H7 (cell line): Measurements from ENCODE around the gene PERM1. TPM values are rescaled to one million over a fixed set of nuclear protein-coding genes. Genes with fewer than 3 reads are reported as not detected.

Source experiments
- DNase-seq: peaks from one replicate; pipeline ENCODE4 v3.0.0; 2012
- H3K27me3 ChIP-seq: 2 replicates; pipeline ENCODE4 v1.6.0; 2011; ENCODE audit warnings: mild to moderate bottlenecking, low read length; ENCODE audit not compliant: control insufficient read depth, insufficient read depth
- H3K36me3 ChIP-seq: replicated peaks from 2 replicates; pipeline ENCODE4 v1.5.1; 2011; ENCODE audit warnings: low read length; ENCODE audit not compliant: control insufficient read depth, insufficient read depth
- H3K4me3 ChIP-seq: 2 replicates; pipeline ENCODE4 v1.5.1; 2011; ENCODE audit warnings: low read depth, mild to moderate bottlenecking, control low read depth, low read length, moderate library complexity; ENCODE audit not compliant: insufficient read depth
- total RNA-seq: library from RNA; depleted of rRNA; stranded (reverse); fragments of >200 nt; shearing (Covaris generic); gene quantifications from 2 replicates; pipeline ENCODE4 v1.2.3, GENCODE V29; 2014

Gene PERM1
- total RNA-seq, 1 experiment from 2014 or later = not detected

DNA sequence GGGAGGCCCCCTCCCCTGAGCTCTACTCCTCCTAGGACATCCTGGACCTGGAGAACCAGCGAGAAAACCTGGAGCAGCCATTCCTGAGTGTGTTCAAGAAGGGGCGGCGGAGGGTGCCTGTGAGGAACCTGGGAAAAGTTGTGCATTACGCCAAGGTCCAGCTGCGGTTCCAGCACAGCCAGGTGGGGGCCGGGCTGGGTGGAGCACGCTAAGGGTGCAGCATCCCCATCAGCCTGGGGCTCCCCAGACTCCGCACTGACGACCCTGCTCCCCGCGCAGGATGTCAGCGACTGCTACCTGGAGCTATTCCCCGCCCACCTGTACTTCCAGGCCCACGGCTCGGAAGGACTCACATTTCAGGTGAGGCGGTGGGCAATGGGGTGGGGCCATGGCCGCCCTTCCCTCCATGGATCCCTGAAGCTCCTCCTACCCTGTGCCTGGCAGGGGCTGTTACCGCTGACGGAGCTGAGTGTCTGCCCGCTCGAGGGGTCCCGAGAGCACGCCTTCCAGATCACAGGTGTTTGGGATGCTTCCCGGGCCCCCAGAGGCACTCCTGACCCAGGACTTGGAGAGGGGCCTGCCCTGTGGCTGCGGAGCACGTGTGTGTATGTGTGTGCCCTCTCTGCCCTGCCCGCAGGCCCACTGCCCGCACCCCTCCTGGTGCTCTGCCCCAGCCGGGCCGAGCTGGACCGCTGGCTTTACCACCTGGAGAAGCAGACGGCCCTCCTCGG is 11.5 kb downstream of the PERM1 start:
- peaks cover 21% of the 10 kb centered on the region for H3K27me3 ChIP-seq
- H3K4me3 ChIP-seq = no peak overlapping the region
- H3K36me3 ChIP-seq = no peaks in the 10 kb centered on the region
- DNase-seq = peak; percentile 88

DNA sequence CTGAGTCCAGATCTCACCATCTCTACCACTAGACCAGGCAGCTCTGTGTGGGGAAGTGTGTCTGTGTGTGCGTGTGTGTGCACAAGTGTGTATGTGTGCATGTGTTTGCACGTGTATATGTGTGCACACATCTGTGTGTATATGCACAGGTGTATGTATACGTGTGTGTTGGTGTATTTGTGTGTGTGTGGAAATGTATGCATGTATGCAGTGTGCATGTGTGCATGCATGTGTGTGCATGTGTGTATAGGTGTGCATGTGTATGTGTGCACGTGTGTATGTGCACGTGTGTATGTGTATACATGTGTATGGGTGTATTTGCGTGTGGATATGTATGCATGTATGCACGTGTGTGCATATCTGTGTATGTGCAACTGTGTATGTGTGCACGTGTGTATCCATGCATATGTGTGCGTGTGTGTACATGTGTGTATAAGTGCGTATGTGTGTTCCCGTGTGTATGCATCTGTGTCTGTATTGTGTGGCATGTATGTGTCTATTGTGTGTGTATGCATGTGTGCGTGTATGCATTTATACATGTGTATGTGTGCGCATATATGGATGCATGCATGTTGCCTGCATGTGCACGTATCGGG is 12.5 kb downstream of the PERM1 start:
- Histone ChIP-seq H3K27me3 (peaks cover 21% of the 10 kb centered on the region), H3K36me3 (no peaks in the 10 kb centered on the region), H3K4me3 (no peak overlapping the region)
- no peak for DNase-seq

DNA sequence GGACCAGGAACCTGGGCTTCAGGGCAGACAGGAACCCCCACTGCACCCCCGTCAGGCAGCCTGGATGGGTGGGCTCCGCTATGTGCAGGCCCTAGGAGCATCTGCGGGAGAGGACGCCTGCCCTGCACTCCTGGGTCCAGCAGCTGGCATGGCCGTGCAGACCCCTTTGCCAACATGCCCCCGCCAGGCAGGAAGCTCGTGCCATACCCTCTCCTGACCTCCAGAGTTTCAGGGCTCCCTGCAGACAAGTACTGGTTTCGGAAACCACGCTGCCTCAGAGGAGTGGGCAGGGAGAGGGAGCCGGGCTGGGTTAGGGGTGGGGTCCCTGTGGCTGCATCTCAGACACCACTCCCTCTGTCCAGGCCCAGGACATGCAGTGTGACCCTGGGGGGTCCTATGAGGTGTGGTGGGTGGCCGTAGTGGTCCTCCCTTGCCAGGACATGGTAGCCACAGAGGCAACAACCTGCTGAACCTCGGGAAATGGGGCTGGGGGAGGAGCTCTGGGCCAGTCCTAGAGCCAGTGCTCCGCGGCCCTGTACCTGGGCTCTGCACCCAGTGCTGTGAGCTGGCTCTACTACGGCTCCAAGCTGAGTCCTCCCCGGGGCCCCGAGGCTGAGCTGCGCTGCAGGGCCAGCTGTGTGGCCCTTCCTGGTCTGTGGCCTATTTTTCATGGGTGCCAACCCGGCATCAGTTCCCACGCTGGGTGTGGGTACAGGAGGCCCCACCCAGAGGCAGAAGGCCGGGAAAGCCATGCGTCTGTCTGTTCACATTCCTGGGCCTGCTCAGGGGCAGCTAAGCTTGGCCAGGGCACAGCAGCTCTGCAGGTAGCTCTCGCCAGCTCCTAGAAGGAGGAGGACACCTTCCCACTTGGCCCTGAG is 14.2 kb downstream of the PERM1 start:
- no peak overlapping the region for H3K4me3 ChIP-seq
- H3K27me3 ChIP-seq = peaks cover 21% of the 10 kb centered on the region
- H3K36me3 ChIP-seq = no peaks in the 10 kb centered on the region; the same call in 1 of the 2 replicates
- DNase-seq = no peak

DNA sequence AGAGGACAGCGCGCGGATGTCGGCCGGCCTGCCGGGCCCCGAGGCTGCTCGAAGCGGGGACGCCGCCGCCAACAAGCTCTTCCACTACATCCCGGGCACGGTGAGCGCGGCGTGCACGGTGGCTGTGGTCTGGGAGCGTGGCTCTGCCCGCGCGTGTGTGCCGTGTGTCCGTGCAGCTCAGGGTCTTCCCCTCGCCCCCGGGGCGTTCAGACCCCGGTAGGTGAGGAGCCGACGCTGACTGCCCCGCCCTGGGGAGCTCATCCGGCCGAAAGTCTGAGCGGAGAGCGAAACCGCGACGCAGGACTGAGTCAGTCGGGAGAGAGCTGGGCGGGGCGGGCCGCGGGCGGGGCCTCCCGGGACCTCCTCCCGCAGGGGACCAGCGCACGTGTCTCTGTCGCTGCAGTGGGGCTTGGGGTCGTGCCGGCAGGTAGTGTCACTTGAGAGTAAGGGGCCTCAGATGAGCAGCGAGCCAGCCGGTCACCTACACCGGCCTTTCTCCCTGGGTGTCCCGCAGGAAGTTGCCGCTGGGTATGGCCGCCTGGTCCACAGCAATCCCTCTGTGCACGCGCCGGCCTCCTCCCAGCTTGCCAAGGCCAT is 15.1 kb downstream of the PERM1 start:
- Histone ChIP-seq H3K27me3 (peaks cover 21% of the 10 kb centered on the region), H3K4me3 (peak overlapping the region; percentile 64), H3K36me3 (no peaks in the 10 kb centered on the region; the same call in 1 of the 2 replicates)
- DNase-seq = peak; percentile 95

DNA sequence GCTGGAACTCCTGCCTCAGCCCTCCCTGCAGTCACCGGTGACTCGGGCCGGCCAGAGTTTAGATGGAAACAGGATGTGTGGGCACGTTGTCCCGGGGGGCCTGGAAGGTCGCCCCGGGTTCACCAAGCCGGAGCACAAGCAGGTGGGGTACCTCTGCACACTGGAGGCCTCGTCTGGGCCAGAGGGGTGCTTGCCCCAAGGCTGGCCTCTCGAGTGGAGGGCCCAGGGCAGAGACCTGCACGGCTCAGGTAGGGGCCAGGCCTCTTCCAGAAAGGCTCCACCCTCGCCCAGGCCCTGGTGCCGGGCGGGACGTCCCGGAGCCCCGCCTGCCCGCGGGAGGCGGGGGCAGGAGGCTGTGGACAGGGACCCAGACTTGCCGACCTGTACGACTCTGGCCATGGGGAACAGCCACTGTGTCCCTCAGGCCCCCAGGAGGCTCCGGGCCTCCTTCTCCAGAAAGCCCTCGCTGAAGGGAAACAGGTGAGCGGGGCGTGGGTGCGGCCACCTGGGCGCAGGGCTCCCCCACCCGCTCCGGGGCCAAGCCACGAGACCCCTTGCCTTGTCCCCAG is 15.7 kb downstream of the PERM1 start, which contains the start of gene PLEKHN1:
Gene PLEKHN1 (plus strand): TSS at position 348 of the 569 bp plus-strand sequence. CDS start 50 bp downstream, at position 398.
- H3K36me3 ChIP-seq = no peaks in the 10 kb centered on the region; the same call in 1 of the 2 replicates
- peak within 1 kb of the TSS; percentile 64 for H3K4me3 ChIP-seq
- H3K27me3 ChIP-seq = peaks cover 25% of the 10 kb centered on the region
- DNase-seq = peak; percentile 94

DNA sequence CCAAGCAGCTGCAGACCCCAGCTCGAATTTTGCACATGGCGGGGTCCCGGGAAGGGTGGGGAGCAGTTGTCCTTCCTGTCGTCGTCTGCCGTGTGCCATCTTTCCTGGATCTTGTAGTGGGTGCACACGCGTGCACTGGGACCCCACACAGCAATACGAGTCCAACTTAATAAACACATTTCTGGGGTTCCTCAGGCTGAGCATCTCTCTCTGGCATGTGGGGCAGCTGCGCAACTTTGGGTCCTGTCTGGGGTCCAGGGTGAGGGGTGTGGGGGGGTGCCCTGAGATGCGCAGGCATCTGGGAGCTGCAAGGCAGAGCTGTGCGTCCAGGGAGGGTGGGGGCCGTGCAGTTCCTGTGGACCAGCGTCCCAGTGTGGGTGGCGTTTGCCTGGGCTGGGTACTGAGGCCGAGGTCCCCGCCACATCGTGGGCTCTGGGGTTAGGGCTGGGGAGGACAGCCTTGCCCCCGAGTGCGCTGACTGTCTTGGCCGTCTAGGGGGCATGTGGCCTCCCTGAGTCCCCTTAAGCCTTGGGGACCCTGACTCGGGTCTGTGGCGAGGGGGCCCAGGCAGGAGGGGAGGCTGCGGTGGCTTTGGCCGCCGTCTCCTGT is 16.3 kb downstream of the PERM1 start:
- Histone ChIP-seq H3K27me3 (peaks cover 28% of the 10 kb centered on the region), H3K4me3 (no peak overlapping the region), H3K36me3 (no peaks in the 10 kb centered on the region; the same call in 1 of the 2 replicates)

DNA sequence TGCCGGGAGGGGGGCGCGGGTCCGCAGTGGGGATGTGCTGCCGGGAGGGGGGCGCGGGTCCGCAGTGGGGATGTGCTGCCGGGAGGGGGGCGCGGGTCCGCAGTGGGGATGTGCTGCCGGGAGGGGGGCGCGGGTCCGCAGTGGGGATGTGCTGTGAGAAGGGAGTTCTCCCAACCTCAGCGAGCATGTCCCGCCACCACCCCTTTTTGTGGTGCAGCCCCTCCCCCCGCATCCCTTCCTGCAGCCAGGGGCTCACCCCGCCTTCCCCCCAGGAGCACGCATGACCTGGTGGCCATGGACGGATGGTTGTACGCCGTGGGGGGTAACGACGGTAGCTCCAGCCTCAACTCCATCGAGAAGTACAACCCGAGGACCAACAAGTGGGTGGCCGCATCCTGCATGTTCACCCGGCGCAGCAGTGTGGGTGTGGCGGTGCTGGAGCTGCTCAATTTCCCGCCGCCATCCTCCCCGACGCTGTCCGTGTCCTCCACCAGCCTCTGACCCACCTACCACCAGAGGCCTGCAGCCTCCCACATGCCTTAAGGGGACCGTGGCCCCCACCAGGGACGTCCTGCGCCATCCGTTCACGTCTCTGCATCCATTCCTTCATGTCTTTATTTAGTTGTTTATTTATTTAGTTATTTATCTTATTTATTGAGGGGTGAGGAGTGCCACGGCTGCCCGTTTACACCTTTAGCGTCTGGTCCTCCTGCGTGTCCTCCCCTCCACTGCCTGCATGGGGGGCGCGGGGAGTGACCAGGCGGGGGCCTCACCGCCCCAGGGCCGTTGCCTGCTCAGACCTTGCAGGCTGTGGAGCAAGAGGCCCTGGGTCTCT is 17.0 kb downstream of the PERM1 start:
- Histone ChIP-seq H3K27me3 (peaks cover 32% of the 10 kb centered on the region), H3K4me3 (no peak overlapping the region), H3K36me3 (no peaks in the 10 kb centered on the region; the same call in 1 of the 2 replicates)
- no peak for DNase-seq

More for the DNA sequence above, 16.3 kb downstream of the PERM1 start:
- no peak for DNase-seq

DNA sequence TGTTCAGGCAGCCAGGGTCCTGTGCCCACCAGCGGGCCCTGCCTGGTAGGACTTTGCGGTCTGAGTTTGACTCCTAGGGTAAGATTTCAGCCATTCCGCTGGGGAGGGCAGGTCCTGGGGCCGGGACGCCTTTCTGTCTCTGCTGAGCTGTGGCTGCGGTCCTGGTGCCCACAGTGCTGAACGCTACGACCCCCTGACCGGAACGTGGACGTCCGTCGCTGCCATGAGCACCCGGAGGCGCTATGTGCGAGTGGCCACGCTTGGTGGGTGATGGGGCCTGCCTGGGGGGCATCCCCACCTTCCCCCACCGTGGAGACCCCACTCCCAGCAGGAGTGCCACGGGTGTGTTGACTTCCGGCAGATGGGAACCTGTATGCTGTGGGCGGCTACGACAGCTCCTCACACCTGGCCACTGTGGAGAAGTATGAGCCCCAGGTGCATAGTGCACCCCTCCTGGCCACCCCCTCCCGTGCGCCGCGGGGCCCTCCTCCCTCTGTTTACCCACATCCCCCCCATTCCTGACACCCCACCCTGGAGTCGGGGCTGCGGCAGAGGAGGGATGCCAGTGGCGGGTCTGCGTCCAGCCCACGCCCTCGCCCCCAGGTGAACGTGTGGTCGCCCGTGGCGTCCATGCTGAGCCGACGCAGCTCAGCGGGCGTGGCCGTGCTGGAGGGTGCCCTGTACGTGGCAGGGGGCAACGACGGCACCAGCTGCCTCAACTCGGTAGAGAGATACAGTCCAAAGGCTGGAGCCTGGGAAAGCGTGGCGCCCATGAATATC is 18.0 kb downstream of the PERM1 start:
- H3K27me3 ChIP-seq = peaks cover 38% of the 10 kb centered on the region
- H3K36me3 ChIP-seq = no peaks in the 10 kb centered on the region; the same call in 1 of the 2 replicates
- no peak overlapping the region for H3K4me3 ChIP-seq
- DNase-seq = no peak

DNA sequence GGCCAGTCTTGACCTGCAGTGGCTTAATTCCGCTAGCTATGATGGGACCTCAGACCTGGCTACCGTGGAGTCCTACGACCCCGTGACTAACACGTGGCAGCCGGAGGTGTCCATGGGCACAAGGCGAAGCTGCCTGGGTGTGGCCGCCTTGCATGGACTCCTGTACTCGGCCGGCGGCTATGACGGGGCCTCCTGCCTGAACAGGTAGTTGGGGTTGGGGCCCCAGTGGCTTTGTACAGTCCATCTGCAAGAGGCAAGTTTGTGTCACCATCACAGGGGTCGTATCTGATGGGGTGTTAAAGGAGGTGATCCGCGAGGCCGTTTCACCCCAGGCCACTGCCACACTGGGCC is 18.6 kb downstream of the PERM1 start:
- Histone ChIP-seq H3K27me3 (peaks cover 38% of the 10 kb centered on the region), H3K36me3 (no peaks in the 10 kb centered on the region; the same call in 1 of the 2 replicates), H3K4me3 (no peak overlapping the region)
- DNase-seq = no peak

DNA sequence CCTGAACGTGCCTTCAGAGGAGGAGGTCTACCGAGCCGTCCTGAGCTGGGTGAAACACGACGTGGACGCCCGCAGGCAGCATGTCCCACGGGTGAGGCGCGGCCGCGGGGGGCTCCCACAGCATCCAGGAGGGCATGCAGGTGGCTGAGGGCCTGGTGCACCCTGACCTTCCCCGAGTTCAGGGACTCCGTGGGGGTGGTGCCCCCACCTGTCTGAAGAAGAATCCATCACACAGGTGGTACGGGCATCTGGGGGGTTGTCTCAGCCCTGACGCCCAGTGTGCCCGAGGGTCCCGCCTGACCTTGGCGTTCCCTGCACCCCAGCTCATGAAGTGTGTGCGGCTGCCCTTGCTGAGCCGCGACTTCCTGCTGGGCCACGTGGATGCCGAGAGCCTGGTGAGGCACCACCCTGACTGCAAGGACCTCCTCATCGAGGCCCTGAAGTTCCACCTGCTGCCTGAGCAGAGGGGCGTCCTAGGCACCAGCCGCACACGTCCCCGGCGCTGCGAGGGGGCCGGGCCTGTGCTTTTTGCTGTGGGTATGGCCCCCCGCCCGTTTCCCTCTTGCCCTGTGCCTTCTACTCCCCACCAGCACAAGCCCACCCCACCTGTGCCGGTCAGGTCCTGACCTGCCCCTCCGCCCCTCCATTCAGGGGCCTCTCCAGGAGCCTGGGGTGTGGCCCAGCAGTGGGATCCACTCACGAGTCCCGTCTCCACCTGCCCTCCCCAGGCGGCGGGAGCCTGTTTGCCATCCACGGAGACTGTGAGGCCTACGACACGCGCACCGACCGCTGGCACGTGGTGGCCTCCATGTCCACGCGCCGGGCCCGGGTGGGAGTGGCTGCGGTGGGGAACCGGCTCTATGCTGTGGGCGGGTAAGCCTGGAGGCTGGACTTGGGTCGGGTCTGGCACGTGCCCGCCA is 19.3 kb downstream of the PERM1 start:
- Histone ChIP-seq H3K36me3 (no peaks in the 10 kb centered on the region; the same call in 1 of the 2 replicates), H3K27me3 (peaks cover 34% of the 10 kb centered on the region), H3K4me3 (no peak overlapping the region)
- DNase-seq = no peak

DNA sequence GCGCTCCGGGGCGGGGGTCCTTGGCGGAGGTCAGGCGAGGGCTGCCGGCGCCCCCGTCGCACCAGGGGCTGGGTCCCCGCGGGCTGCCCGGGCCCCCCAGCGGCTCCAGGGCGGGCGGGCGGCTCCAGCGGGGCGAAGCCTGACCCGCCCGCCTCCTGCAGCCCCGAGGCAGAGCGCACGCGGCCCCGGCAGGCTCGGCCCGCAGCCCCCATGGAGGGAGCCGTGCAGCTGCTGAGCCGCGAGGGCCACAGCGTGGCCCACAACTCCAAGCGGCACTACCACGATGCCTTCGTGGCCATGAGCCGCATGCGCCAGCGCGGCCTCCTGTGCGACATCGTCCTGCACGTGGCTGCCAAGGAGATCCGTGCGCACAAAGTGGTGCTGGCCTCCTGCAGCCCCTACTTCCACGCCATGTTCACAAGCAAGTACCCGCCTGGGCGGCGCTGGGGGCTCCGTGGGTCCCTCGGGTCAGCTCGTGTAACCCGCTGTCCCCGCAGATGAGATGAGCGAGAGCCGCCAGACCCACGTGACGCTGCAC is 20.7 kb downstream of the PERM1 start:
- peak overlapping the region; percentile 76 for H3K4me3 ChIP-seq
- peaks cover 4% of the 10 kb centered on the region for H3K36me3 ChIP-seq
- peaks cover 20% of the 10 kb centered on the region for H3K27me3 ChIP-seq
- peak; percentile 93 for DNase-seq
